HepG2 (cell line): Measurements from ENCODE around the gene FOXD4L6.
"Not testable (repeated sequence)": the region's sequence is repeated elsewhere in the genome, so short reads cannot be mapped to it uniquely, and the experiment has no call there.

Experiments used
- CTCF ChIP-seq: sonication (generic); formaldehyde crosslinking; IDR thresholded peaks from 2 replicates; pipeline ENCODE4 v1.5.0; 2020; ENCODE audit warnings: mild to moderate bottlenecking, missing genetic modification reagents, moderate library complexity
- ERF ChIP-seq: IDR thresholded peaks from 2 replicates; pipeline ENCODE4 v1.6.1; 2018; ENCODE audit warnings: missing biosample characterization, missing genetic modification reagents
- GTF3A ChIP-seq: sonication (generic); formaldehyde crosslinking; conservative IDR thresholded peaks from 2 replicates; pipeline ENCODE4 v1.4.0; 2020; ENCODE audit warnings: mild to moderate bottlenecking, missing genetic modification reagents
- HNF4A ChIP-seq: sonication (generic); formaldehyde crosslinking; IDR thresholded peaks from 2 replicates; pipeline ENCODE4 v1.4.0; 2020; ENCODE audit warnings: missing genetic modification reagents
- KAT7 ChIP-seq: IDR thresholded peaks from 2 replicates; pipeline ENCODE4 v1.6.1; 2018; ENCODE audit warnings: borderline replicate concordance, missing compliant biosample characterization
- SAFB2 ChIP-seq: sonication (generic); formaldehyde crosslinking; IDR thresholded peaks from 2 replicates; pipeline ENCODE4 v1.5.1; 2020; ENCODE audit warnings: missing genetic modification reagents, low read depth, mild to moderate bottlenecking, borderline replicate concordance
- SOX5 ChIP-seq: IDR thresholded peaks from 2 replicates; pipeline ENCODE4 v1.6.1; 2016; ENCODE audit warnings: borderline replicate concordance
- SP1 ChIP-seq, 2 experiments: fragments of 450-650 bp in 1 of 2; sonication (generic) in 1 of 2; formaldehyde crosslinking in 1 of 2; IDR thresholded peaks; 2 replicates each; pipeline versions ENCODE4 v1.4.0 to v1.6.1; 2016 to 2020; ENCODE audit warnings: missing genetic modification reagents in 1 of 2
- ZNF274 ChIP-seq: sonication (generic); formaldehyde crosslinking; IDR thresholded peaks from 2 replicates; pipeline ENCODE4 v1.5.1; 2020; ENCODE audit warnings: mild to moderate bottlenecking, missing genetic modification reagents
- ZNF44 ChIP-seq: sonication (generic); formaldehyde crosslinking; IDR thresholded peaks from 2 replicates; pipeline ENCODE4 v1.5.1; 2020; ENCODE audit warnings: mild to moderate bottlenecking, missing genetic modification reagents
- ZNF782 ChIP-seq: sonication (generic); formaldehyde crosslinking; IDR thresholded peaks from 2 replicates; pipeline ENCODE4 v1.4.0; 2020; ENCODE audit warnings: missing genetic modification reagents, mild to moderate bottlenecking, borderline replicate concordance

GRCh38 chr9:41106472-41107116 lies 21.9 kb downstream of the FOXD4L6 start:
- TF ChIP-seq SOX5 (CRISPR knock-in tag); SP1 (IDR thresholded peaks at IDR 0.05); SP1 (CRISPR knock-in tag; IDR thresholded peaks at IDR 0.05); HNF4A; CTCF (CRISPR knock-in tag); SAFB2; ZNF274; ZNF44 (CRISPR knock-in tag); GTF3A (CRISPR knock-in tag); ZNF782 (CRISPR knock-in tag); KAT7 (CRISPR knock-in tag); ERF (CRISPR knock-in tag): not testable (repeated sequence)
